Measurements from ENCODE around the gene GP2. TPM values are rescaled to one million over a fixed set of nuclear protein-coding genes. Genes with fewer than 3 reads are reported as not detected.

GP2 gene
- total RNA-seq, 2 experiments from 2014 or later: not detected

GRCh38 chr16:20331635-20332034, 4.3 kb upstream of the GP2 start:
- Histone ChIP-seq H3K27me3 (ENCODE audit: control insufficient read depth in 1 of 2, insufficient read depth in 2 of 2, low read length in 2 of 2) (no peaks in the 10 kb centered on the region), H3K4me1 (ENCODE audit: insufficient read depth, low read length) (no peaks in the 10 kb centered on the region), H3K9me3 (ENCODE audit: control insufficient read depth in 1 of 2, insufficient read depth in 1 of 2, low read length in 2 of 2) (no peaks in the 10 kb centered on the region), H3K4me3 (ENCODE audit: low read length) (no peak overlapping the region), H3K27ac (ENCODE audit: low read depth in 1 of 2, low read length in 2 of 2) (no peak overlapping the region), H3K36me3 (ENCODE audit: insufficient read depth, low read length) (no peaks in the 10 kb centered on the region)
- no peak for TF ChIP-seq CTCF (IDR thresholded peaks at IDR 0.05)
- POLR2A ChIA-PET: no interaction called here
- H3K9me3 Mint-ChIP-seq: peaks cover 2% of the 10 kb centered on the region
- no peak overlapping the region for H3K4me3 Mint-ChIP-seq
- no peaks in the 10 kb centered on the region for H3K36me3 Mint-ChIP-seq (ENCODE audit: low read depth)
- ATAC-seq (ENCODE audit: poor library complexity) (no peak), DNase-seq (no peak)
- intact Hi-C loops (cut with DNase I, micrococcal nuclease): no loop called here
- H3K27me3 Mint-ChIP-seq: peaks cover 5% of the 10 kb centered on the region
- H3K4me1 Mint-ChIP-seq (ENCODE audit: low read depth): no peaks in the 10 kb centered on the region
- CTCF ChIA-PET: no interaction called here
- no peak overlapping the region for H3K27ac Mint-ChIP-seq

GRCh38 chr16:20329392-20330138, 2.3 kb upstream of the GP2 start:
- no peaks in the 10 kb centered on the region for H3K36me3 Mint-ChIP-seq (ENCODE audit: low read depth)
- no peaks in the 10 kb centered on the region for H3K27me3 ChIP-seq (ENCODE audit: control insufficient read depth in 1 of 2, insufficient read depth in 2 of 2, low read length in 2 of 2)
- ATAC-seq (ENCODE audit: poor library complexity): no peak
- H3K4me3 ChIP-seq (ENCODE audit: low read length): no peak overlapping the region
- no peaks in the 10 kb centered on the region for H3K4me1 Mint-ChIP-seq (ENCODE audit: low read depth)
- POLR2A ChIA-PET: no interaction called here
- H3K9me3 Mint-ChIP-seq: peaks cover 2% of the 10 kb centered on the region
- no peak overlapping the region for H3K27ac ChIP-seq (ENCODE audit: low read depth in 1 of 2, low read length in 2 of 2)
- CTCF ChIA-PET: no interaction called here
- no peak for DNase-seq
- no peaks in the 10 kb centered on the region for H3K36me3 ChIP-seq (ENCODE audit: insufficient read depth, low read length)
- H3K4me3 Mint-ChIP-seq: no peak overlapping the region
- no peaks in the 10 kb centered on the region for H3K27me3 Mint-ChIP-seq
- TF ChIP-seq CTCF (IDR thresholded peaks at IDR 0.05): no peak
- H3K27ac Mint-ChIP-seq: no peak overlapping the region
- intact Hi-C loops (cut with DNase I, micrococcal nuclease): no loop called here
- H3K9me3 ChIP-seq (ENCODE audit: control insufficient read depth in 1 of 2, insufficient read depth in 1 of 2, low read length in 2 of 2): no peaks in the 10 kb centered on the region
- H3K4me1 ChIP-seq (ENCODE audit: insufficient read depth, low read length): no peaks in the 10 kb centered on the region

- DNase-seq (no peak), ATAC-seq (ENCODE audit: poor library complexity) (no peak)
- H3K4me3 Mint-ChIP-seq: no peak overlapping the region
- no peak for TF ChIP-seq CTCF (IDR thresholded peaks at IDR 0.05)
- Histone ChIP-seq H3K4me1 (ENCODE audit: insufficient read depth, low read length) (no peaks in the 10 kb centered on the region), H3K9me3 (ENCODE audit: control insufficient read depth in 1 of 2, insufficient read depth in 1 of 2, low read length in 2 of 2) (no peaks in the 10 kb centered on the region), H3K36me3 (ENCODE audit: insufficient read depth, low read length) (no peaks in the 10 kb centered on the region), H3K4me3 (ENCODE audit: low read length) (no peak overlapping the region), H3K27ac (ENCODE audit: low read depth in 1 of 2, low read length in 2 of 2) (no peak overlapping the region), H3K27me3 (ENCODE audit: control insufficient read depth in 1 of 2, insufficient read depth in 2 of 2, low read length in 2 of 2) (peaks cover 0 to 3% of the 10 kb centered on the region in 2 experiments)
- intact Hi-C loops (cut with DNase I, micrococcal nuclease): no loop called here
- CTCF ChIA-PET: no interaction called here
- no peaks in the 10 kb centered on the region for H3K36me3 Mint-ChIP-seq (ENCODE audit: low read depth)
- H3K27me3 Mint-ChIP-seq: no peaks in the 10 kb centered on the region
- peaks cover 2% of the 10 kb centered on the region for H3K9me3 Mint-ChIP-seq
- H3K4me1 Mint-ChIP-seq (ENCODE audit: low read depth): no peaks in the 10 kb centered on the region
- H3K27ac Mint-ChIP-seq: no peak overlapping the region
- POLR2A ChIA-PET: no interaction called here
Measured at GRCh38 chr16:20326321-20326720, 992 bp downstream of the GP2 start.
